ENCODE results near the gene ZDHHC11B. TPM values are rescaled to one million over a fixed set of nuclear protein-coding genes. Genes with fewer than 3 reads are reported as not detected.
A peak's percentile ranks its signal among the peaks of the same experiment; 100 is the strongest.
"Not testable (repeated sequence)": the region's sequence is repeated elsewhere in the genome, so short reads cannot be mapped to it uniquely, and the experiment has no call there.

The ZDHHC11B gene
- total and polyA plus RNA-seq, 8 donors = 8.4 to 52.3 (median 31.5) TPM

GRCh38 chr5:706127-706526 is 78.4 kb downstream of the ZDHHC11B start:
- H3K36me3 ChIP-seq; H3K27ac ChIP-seq; H3K9me3 ChIP-seq; ATAC-seq; DNase-seq; H3K27me3 ChIP-seq; H3K4me3 ChIP-seq; intact Hi-C loops (cut with DNase I); H3K4me1 ChIP-seq: not testable (repeated sequence)

GRCh38 chr5:696753-697702 is 87.5 kb downstream of the ZDHHC11B start:
- not testable (repeated sequence) for H3K27ac ChIP-seq, H3K4me3 ChIP-seq
- intact Hi-C loops (cut with DNase I) = loop anchor here in 1 of 2 donors (10.0 kb wide), 1 partner anchor 68 kb away; no protein-coding TSS in a partner anchor

GRCh38 chr5:696191-696590 is 88.3 kb downstream of the ZDHHC11B start:
- H3K27me3 ChIP-seq = peaks cover 0 to 11% of the 10 kb centered on the region in 2 donors
- DNase-seq = peak in 1 of 4 donors; percentile 23
- not testable (repeated sequence) for H3K9me3 ChIP-seq, H3K4me1 ChIP-seq, ATAC-seq, H3K4me3 ChIP-seq, H3K27ac ChIP-seq, H3K36me3 ChIP-seq
- intact Hi-C loops (cut with DNase I) = loop anchor here in 1 of 2 donors (10.0 kb wide), 1 partner anchor 69 kb away; no protein-coding TSS in a partner anchor

More at GRCh38 chr5:696753-697702, 87.5 kb downstream of the ZDHHC11B start:
- H3K9me3 ChIP-seq, H3K36me3 ChIP-seq, ATAC-seq, H3K4me1 ChIP-seq: not testable (repeated sequence)
- peaks cover 0 to 11% of the 10 kb centered on the region in 2 donors for H3K27me3 ChIP-seq
- DNase-seq = peak in 1 of 4 donors; percentile 29

- not testable (repeated sequence) for H3K27ac ChIP-seq, DNase-seq, H3K36me3 ChIP-seq, H3K9me3 ChIP-seq, H3K4me3 ChIP-seq, H3K4me1 ChIP-seq, ATAC-seq
- intact Hi-C loops (cut with DNase I) = loop anchor here in 1 of 2 donors (10.0 kb wide), 1 partner anchor 69 kb away; no protein-coding TSS in a partner anchor
- peaks cover 0 to 11% of the 10 kb centered on the region in 2 donors for H3K27me3 ChIP-seq
Measured at GRCh38 chr5:695475-695874, 89.1 kb downstream of the ZDHHC11B start.

GRCh38 chr5:694042-694431 is 90.5 kb downstream of the ZDHHC11B start:
- intact Hi-C loops (cut with DNase I) = loop anchor here in 1 of 2 donors (10.0 kb wide), 1 partner anchor 71 kb away; no protein-coding TSS in a partner anchor
- H3K4me3 ChIP-seq = peak overlapping the region; percentile 44 to 48
- not testable (repeated sequence) for H3K36me3 ChIP-seq, H3K9me3 ChIP-seq, H3K27ac ChIP-seq, H3K4me1 ChIP-seq
- H3K27me3 ChIP-seq = peaks cover 0 to 11% of the 10 kb centered on the region in 2 donors
- DNase-seq = peak in 1 of 4 donors; percentile 38
- ATAC-seq = peak; percentile 44

- H3K27me3 ChIP-seq = peaks cover 0 to 11% of the 10 kb centered on the region in 2 donors
- not testable (repeated sequence) for H3K9me3 ChIP-seq, H3K27ac ChIP-seq, H3K36me3 ChIP-seq, H3K4me1 ChIP-seq
- ATAC-seq (peak; percentile 88), DNase-seq (peak; percentile 68 to 94 (median 84))
- peak within 1 kb of the TSS; percentile 44 to 62 for H3K4me3 ChIP-seq
- intact Hi-C loops (cut with DNase I) = loop anchor here in 1 of 2 donors (10.0 kb wide), 1 partner anchor 71 kb away; no protein-coding TSS in a partner anchor
Measured at GRCh38 chr5:693271-694041, 91.1 kb downstream of the ZDHHC11B start, which contains the start of gene TPPP. TSS of gene TPPP (minus strand) at chr5:693352. CDS start at chr5:678060, 15,292 bp downstream.

GRCh38 chr5:692529-693041 is 91.9 kb downstream of the ZDHHC11B start:
- Histone ChIP-seq H3K4me3 (peak overlapping the region; percentile 44 to 62), H3K27me3 (peaks cover 0 to 11% of the 10 kb centered on the region in 2 donors)
- not testable (repeated sequence) for H3K9me3 ChIP-seq, H3K36me3 ChIP-seq, H3K4me1 ChIP-seq, H3K27ac ChIP-seq
- intact Hi-C loops (cut with DNase I) = loop anchor here in 1 of 2 donors (10.0 kb wide), 1 partner anchor 72 kb away; no protein-coding TSS in a partner anchor
- peak in 2 of 4 donors; percentile 35 to 40 for DNase-seq
- ATAC-seq = peak; percentile 21

GRCh38 chr5:691817-692528 is 92.6 kb downstream of the ZDHHC11B start:
- Histone ChIP-seq H3K4me3 (no peak overlapping the region), H3K27me3 (peaks cover 0 to 11% of the 10 kb centered on the region in 2 donors), H3K27ac (no peak overlapping the region), H3K36me3 (no peaks in the 10 kb centered on the region), H3K4me1 (no peaks in the 10 kb centered on the region), H3K9me3 (no peaks in the 10 kb centered on the region)
- intact Hi-C loops (cut with DNase I) = loop anchor here in 1 of 2 donors (10.0 kb wide), 1 partner anchor 73 kb away; no protein-coding TSS in a partner anchor
- DNase-seq (no peak), ATAC-seq (no peak)
- TF ChIP-seq CTCF (IDR thresholded peaks at IDR 0.05) = no peak

GRCh38 chr5:691049-691448 is 93.5 kb downstream of the ZDHHC11B start:
- H3K36me3 ChIP-seq, H3K27ac ChIP-seq, H3K4me1 ChIP-seq, H3K4me3 ChIP-seq, H3K9me3 ChIP-seq: not testable (repeated sequence)
- ATAC-seq (peak; percentile 63), DNase-seq (peak in 1 of 4 donors; percentile 44)
- intact Hi-C loops (cut with DNase I) = loop anchor here in 1 of 2 donors (10.0 kb wide), 1 partner anchor 74 kb away; no protein-coding TSS in a partner anchor
- peaks cover 0 to 11% of the 10 kb centered on the region in 2 donors for H3K27me3 ChIP-seq

- peaks cover 0 to 11% of the 10 kb centered on the region in 2 donors for H3K27me3 ChIP-seq
- not testable (repeated sequence) for H3K36me3 ChIP-seq, H3K9me3 ChIP-seq, H3K27ac ChIP-seq, DNase-seq, ATAC-seq, H3K4me3 ChIP-seq, H3K4me1 ChIP-seq
- intact Hi-C loops (cut with DNase I) = loop anchor here in 1 of 2 donors (10.0 kb wide), 1 partner anchor 75 kb away; no protein-coding TSS in a partner anchor
Measured at GRCh38 chr5:690293-690692, 94.2 kb downstream of the ZDHHC11B start.

All from left lung (tissue), 10 donors.